ENCODE measurements around the gene ALDOA.

DNA sequence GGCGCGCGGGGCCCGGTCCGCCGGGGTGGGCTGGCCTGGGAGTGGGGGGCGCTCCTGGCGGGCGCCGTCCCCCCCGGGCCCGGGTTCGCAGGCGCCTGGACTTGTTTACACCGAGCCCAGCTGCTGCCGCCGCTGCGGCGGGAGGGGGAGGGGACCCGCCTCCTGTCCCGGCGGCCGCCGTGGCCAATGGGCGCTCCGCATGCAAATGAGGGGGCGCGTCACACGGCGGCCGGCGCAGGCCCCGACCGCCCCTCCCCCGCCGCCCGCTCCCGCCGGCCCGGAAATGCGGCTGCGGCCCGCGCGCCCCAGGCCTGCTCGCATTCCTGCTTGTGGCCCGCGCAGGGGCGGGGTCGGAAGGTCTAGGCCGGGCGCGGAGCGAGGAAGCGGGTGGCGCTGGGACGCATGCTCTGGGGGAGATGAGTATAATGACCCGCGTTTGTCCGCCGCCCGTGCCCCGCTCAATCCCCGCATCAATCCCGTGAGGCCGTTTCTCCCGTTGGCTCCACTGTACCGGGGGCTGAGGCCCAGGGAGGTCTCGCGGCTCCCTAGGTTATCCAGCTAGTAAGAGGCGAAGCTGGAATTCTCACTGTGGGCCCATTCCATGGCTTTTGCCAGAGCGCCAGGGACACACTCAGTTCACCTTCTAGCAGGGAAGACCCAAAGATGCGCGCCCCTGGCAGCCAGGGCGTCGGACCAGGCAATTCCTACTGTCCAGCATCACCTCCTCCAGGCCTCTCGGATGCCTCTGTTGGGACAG lies 30.7 kb downstream of the ALDOA start, which contains the start of gene YPEL3:
- TF ChIP-seq, protein P1, sequence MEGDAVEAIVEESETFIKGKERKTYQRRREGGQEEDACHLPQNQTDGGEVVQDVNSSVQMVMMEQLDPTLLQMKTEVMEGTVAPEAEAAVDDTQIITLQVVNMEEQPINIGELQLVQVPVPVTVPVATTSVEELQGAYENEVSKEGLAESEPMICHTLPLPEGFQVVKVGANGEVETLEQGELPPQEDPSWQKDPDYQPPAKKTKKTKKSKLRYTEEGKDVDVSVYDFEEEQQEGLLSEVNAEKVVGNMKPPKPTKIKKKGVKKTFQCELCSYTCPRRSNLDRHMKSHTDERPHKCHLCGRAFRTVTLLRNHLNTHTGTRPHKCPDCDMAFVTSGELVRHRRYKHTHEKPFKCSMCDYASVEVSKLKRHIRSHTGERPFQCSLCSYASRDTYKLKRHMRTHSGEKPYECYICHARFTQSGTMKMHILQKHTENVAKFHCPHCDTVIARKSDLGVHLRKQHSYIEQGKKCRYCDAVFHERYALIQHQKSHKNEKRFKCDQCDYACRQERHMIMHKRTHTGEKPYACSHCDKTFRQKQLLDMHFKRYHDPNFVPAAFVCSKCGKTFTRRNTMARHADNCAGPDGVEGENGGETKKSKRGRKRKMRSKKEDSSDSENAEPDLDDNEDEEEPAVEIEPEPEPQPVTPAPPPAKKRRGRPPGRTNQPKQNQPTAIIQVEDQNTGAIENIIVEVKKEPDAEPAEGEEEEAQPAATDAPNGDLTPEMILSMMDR (IDR thresholded peaks at IDR 0.05), result no peak
- TF ChIP-seq POLR2A (IDR thresholded peaks at IDR 0.05), result peak; percentile 57 to 87 (median 76)
